SK-N-DZ (cell line): ENCODE results near the gene CNGA2.

Source experiments
- DNase-seq: peaks from one replicate; pipeline ENCODE4 v3.0.0-alpha.2; 2015; ENCODE audit warnings: low spot score

The CNGA2 gene

DNA sequence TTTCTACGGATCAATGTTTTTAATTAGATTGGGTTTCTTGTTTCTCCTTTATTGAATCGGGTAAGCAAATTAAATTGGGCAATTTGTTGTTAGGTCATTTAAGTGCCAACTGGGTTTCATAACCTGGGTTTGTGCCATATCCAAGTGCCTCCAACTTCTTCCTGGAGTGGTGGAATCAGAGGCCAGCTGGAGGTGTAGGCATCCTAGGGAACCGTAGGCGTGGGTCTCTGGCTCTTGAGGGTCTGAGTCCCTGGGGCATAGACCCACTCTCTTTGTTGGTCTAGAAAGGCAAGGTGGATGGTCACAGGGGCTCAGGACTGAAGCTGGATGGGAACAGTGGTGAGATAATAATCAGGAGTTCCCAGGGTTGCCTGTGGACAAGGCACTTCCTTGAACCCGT is 18.3 kb downstream of the CNGA2 start:
- DNase-seq: no peak

DNA sequence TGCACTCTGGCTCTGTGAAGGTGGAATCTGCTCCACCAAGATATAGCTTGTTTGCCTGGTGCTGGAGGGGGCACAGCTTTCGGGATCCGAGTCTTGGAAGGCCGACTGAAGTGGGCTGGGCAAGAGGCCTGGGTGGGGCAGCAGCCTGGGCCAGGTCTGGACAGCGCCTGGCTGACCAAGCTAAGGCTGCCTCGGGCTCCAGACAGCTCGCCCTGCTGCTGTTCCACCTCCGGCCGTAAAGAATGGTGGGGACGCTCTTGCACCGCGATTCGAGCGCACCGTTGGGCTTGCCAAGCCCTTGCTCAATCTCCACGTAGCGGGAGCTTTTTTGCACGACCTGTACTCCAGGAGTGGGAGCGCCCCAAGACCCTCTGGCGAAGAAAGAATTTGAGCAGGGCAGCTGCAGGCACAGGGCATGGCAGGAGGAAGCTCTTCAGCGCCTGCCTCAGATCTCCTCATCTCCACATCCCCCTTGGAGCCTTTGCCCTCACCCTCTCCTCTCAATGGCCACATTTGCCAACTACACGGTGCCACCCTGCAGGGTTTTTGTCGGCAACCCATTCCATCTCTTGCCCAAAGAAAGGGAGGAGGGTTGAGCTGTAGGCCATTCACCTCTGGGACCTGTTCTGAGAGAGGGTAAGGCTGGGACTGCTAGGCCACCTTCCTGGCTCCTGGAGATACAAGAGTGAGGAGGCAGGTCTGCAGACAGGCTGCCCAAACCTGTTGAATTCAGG is 18.9 kb downstream of the CNGA2 start:
- DNase-seq: peak; percentile 36

DNA sequence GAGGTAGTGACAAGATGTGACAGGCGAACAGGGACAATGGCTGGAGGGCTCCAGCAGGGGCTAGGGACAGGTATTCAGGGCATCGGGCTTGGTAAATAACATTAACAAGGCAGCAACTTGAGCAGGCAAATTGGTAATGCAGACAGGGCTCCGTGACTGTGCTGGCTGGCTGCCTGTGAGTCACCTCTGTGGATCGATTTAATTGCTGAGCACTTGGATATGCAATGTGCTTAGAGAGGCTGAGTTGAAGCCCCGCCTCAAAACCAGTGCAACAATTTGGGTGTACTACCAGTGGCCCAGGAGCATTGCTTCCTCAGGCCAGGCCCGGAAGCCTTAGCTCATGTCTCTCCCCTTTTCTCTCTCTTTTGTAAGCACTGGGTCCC is 19.5 kb downstream of the CNGA2 start:
- DNase-seq: no peak

GRCh38 chrX:151754641-151755215 is 20.2 kb downstream of the CNGA2 start:
- DNase-seq: no peak

DNA sequence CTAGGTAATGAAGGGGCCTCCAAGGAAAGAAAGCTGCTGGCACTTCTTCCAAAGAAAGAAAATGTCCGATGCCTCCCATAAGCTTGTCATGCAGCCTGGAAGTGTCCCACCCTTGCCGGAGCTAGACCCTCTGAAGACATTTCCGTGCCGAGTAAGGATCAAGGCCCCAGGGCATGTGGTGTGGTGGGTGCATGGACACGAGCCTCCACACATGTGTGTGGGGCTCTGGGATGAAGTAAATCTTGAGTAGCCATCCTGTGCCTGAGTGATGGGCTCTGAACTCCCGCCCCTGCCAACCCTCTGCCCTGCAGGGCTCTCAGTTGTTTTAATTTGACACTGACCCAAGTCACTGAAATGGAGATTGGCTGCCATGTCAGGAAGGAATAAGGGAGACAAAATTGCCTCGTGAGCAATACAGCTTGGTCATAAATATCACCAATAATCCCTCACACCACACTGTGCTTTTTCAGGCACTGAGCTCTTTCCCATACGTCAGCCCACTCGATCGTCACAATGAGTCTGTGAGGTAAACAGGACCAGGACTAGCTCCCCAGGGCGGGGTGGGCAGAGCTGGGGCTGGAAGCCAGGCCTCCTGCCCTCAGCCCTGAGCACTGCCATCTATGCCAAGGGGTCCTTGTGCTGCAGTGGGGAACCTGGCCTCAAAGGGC is 24.6 kb downstream of the CNGA2 start:
- no peak for DNase-seq

GRCh38 chrX:151762802-151763201 is 28.3 kb downstream of the CNGA2 start:
- DNase-seq: no peak

GRCh38 chrX:151763711-151764110 is 29.2 kb downstream of the CNGA2 start:
- DNase-seq: no peak

GRCh38 chrX:151765026-151765425 is 30.5 kb downstream of the CNGA2 start:
- no peak for DNase-seq

GRCh38 chrX:151771726-151772125 is 37.2 kb downstream of the CNGA2 start:
- no peak for DNase-seq

- DNase-seq: no peak
These were observed 38.9 kb downstream of the CNGA2 start for GRCh38 chrX:151773434-151773833.

GRCh38 chrX:151774421-151774820 is 39.9 kb downstream of the CNGA2 start:
- DNase-seq: no peak

- no peak for DNase-seq
These were observed 41.7 kb downstream of the CNGA2 start for GRCh38 chrX:151776181-151776731.

DNA sequence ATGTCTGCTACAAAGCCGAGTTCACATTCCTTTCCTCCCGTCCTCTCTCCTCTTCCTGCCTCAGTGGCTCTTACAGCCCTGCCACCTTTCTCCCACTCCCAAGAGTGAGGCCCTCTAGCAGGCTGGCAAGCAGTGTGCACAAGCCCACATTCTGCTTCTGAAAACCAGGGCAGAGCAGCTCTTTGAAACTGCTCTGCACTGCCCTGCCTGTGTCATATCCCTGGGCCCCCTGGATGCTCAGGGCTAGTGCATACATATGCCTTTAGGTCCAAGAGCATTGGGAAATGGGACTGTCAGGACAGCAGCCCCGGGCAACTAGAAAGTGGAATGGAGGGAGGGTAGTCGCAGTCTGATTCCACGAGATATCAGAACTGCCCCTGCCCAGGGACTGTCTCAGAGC is 42.4 kb downstream of the CNGA2 start:
- no peak for DNase-seq

- DNase-seq: no peak
These were observed 44.7 kb downstream of the CNGA2 start for GRCh38 chrX:151779258-151779657.

GRCh38 chrX:151780621-151781020 is 46.1 kb downstream of the CNGA2 start:
- no peak for DNase-seq

- DNase-seq: no peak
These were observed 54.7 kb downstream of the CNGA2 start for GRCh38 chrX:151789179-151789800.

GRCh38 chrX:151790481-151791160 is 56.1 kb downstream of the CNGA2 start:
- no peak for DNase-seq

GRCh38 chrX:151791961-151792360 is 57.4 kb downstream of the CNGA2 start:
- no peak for DNase-seq

DNA sequence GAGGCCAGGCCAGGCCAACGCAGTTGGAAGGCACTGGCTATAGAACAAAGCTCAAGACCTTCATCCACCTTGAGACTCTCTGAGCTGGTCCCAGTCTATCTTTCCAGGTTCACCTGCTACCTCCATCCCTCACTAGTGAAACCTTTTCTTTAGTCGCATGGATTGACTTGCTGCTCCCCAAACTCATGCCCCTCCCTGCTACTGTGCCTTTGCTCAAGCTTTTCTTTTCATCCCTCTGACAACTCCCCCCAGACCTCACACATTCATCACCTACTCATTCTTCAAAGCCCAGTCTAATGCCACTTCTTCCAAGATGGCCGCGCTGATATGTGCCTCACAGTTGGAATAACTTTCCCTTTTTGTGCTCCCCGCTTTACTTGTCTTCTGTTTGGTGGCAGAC is 58.0 kb downstream of the CNGA2 start:
- no peak for DNase-seq

DNA sequence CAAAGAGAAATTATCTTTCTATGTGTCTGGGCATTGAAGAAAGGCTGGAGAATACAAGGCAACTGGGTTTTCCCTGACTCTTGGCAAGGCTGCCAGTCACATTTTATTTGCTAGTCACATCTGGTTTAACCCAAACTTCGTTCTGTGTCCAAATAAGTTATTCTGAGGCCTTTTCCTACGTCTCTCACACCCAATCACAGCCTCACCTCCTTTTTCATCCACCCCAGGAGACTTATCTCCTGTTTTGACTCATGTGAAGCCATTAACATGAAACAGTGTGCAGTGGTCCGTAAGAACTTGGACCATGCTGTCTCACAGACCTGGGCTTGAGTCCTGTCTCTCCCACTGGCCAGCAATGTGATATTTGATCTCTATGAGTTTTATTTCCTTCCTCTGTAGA is 59.3 kb downstream of the CNGA2 start:
- no peak for DNase-seq
